ENCODE results near the gene CD300LG. TPM values are rescaled to one million over a fixed set of nuclear protein-coding genes. Genes with fewer than 3 reads are reported as not detected.

Gene CD300LG
- total RNA-seq, 1 donor from 2014 or later: not detected

GRCh38 chr17:43905985-43906852 lies 59.2 kb downstream of the CD300LG start:
- H3K27me3 Mint-ChIP-seq: peaks cover 63% of the 10 kb centered on the region
- peaks cover 23% of the 10 kb centered on the region for H3K4me1 Mint-ChIP-seq
- H3K9me3 Mint-ChIP-seq: no peaks in the 10 kb centered on the region
- POLR2A ChIA-PET: no interaction called here
- no peak for DNase-seq
- no peaks in the 10 kb centered on the region for H3K36me3 Mint-ChIP-seq (ENCODE audit: low read depth)
- intact Hi-C loops (cut with micrococcal nuclease): loop anchor here (5.0 to 10.0 kb wide), 2 partner anchors 81 to 101 kb away; no protein-coding TSS in a partner anchor
- no peak for ATAC-seq (ENCODE audit: low read depth)
- TF ChIP-seq, protein P1, sequence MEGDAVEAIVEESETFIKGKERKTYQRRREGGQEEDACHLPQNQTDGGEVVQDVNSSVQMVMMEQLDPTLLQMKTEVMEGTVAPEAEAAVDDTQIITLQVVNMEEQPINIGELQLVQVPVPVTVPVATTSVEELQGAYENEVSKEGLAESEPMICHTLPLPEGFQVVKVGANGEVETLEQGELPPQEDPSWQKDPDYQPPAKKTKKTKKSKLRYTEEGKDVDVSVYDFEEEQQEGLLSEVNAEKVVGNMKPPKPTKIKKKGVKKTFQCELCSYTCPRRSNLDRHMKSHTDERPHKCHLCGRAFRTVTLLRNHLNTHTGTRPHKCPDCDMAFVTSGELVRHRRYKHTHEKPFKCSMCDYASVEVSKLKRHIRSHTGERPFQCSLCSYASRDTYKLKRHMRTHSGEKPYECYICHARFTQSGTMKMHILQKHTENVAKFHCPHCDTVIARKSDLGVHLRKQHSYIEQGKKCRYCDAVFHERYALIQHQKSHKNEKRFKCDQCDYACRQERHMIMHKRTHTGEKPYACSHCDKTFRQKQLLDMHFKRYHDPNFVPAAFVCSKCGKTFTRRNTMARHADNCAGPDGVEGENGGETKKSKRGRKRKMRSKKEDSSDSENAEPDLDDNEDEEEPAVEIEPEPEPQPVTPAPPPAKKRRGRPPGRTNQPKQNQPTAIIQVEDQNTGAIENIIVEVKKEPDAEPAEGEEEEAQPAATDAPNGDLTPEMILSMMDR (IDR thresholded peaks at IDR 0.05): no peak
- H3K27ac Mint-ChIP-seq: peak overlapping the region; percentile 35
- CTCF ChIA-PET: no interaction called here
- peak overlapping the region; percentile 73 for H3K4me3 Mint-ChIP-seq

- H3K27me3 Mint-ChIP-seq: peaks cover 55% of the 10 kb centered on the region
- no peak overlapping the region for H3K27ac Mint-ChIP-seq
- no peaks in the 10 kb centered on the region for H3K9me3 Mint-ChIP-seq
- ChIA-PET POLR2A (no interaction called here), CTCF (interaction anchor here (3.2 kb wide), 1 partner anchor 37 kb away, joined by 10 read pairs; no protein-coding TSS in a partner anchor)
- no peaks in the 10 kb centered on the region for H3K36me3 Mint-ChIP-seq (ENCODE audit: low read depth)
- peak; percentile 22 for DNase-seq
- ATAC-seq (ENCODE audit: low read depth): peak; percentile 30
- H3K4me1 Mint-ChIP-seq: peaks cover 23% of the 10 kb centered on the region
- H3K4me3 Mint-ChIP-seq: peak overlapping the region; percentile 73
- intact Hi-C loops (cut with micrococcal nuclease): loop anchor here (5.0 to 10.0 kb wide), 2 partner anchors 82 to 100 kb away; no protein-coding TSS in a partner anchor
- TF ChIP-seq, protein P1 (IDR thresholded peaks at IDR 0.05): no peak
Observed at GRCh38 chr17:43906951-43907424, 60.0 kb downstream of the CD300LG start.

DNA sequence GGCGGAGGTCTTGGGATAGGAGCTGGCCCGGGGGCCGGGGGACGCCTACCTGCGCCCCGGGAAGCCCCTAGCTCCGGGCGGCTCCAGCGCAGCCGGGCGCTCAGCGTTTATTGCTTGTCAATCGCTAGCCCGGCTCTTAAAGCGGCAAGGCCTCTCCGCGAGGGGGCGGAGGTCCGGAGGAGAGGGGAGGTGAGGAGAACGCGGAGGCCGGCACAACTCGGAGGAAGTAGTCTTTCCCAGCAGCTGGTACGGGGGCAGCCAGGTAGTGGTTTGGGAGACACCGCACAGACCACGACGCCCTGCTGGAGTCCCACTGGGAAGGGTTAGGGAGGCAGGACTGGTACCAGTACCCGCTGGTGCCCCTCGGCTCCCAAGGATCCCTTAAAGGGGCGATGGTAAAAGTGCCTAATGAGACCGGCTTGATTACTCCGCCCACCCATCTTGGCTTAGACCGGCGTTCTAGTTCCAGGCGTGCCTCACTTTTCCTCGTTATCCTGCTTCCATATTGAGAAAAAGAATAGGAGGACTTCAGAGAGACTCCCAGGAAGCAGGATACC lies 60.5 kb downstream of the CD300LG start, which contains the start of gene MPP2:
Gene MPP2, minus strand, starts transcription at position 112 of the 557 bp plus-strand sequence. CDS start 3,076 bp downstream, outside the sequence.
- ChIA-PET CTCF (interaction anchor here (3.2 kb wide), 1 partner anchor 36 kb away, joined by 10 read pairs; no protein-coding TSS in a partner anchor), POLR2A (no interaction called here)
- Mint-ChIP-seq H3K27me3 (peaks cover 50% of the 10 kb centered on the region), H3K4me1 (peaks cover 23% of the 10 kb centered on the region), H3K27ac (peak within 1 kb of the TSS; percentile 35), H3K9me3 (no peaks in the 10 kb centered on the region), H3K36me3 (ENCODE audit: low read depth) (no peaks in the 10 kb centered on the region), H3K4me3 (peak within 1 kb of the TSS; percentile 73)
- DNase-seq (peak; percentile 42), ATAC-seq (ENCODE audit: low read depth) (peak; percentile 63)
- intact Hi-C loops (cut with micrococcal nuclease): loop anchor here (5.0 to 10.0 kb wide), 2 partner anchors 83 to 100 kb away; no protein-coding TSS in a partner anchor
- TF ChIP-seq, protein P1 (IDR thresholded peaks at IDR 0.05): no peak

GRCh38 chr17:43907998-43908721 lies 61.2 kb downstream of the CD300LG start:
- ATAC-seq (ENCODE audit: low read depth): peak; percentile 56
- Mint-ChIP-seq H3K4me3 (peak overlapping the region; percentile 73), H3K27ac (no peak overlapping the region), H3K4me1 (peaks cover 23% of the 10 kb centered on the region), H3K27me3 (peaks cover 49% of the 10 kb centered on the region), H3K9me3 (no peaks in the 10 kb centered on the region), H3K36me3 (ENCODE audit: low read depth) (no peaks in the 10 kb centered on the region)
- intact Hi-C loops (cut with micrococcal nuclease): loop anchor here (5.0 to 10.0 kb wide), 2 partner anchors 83 to 99 kb away; no protein-coding TSS in a partner anchor
- POLR2A ChIA-PET: no interaction called here
- DNase-seq: no peak
- TF ChIP-seq, protein P1 (IDR thresholded peaks at IDR 0.05): no peak
- CTCF ChIA-PET: interaction anchor here (3.2 kb wide), 1 partner anchor 36 kb away, joined by 10 read pairs; no protein-coding TSS in a partner anchor
